NB4 (cell line): ENCODE data around the gene GNG7.
A peak's percentile ranks its signal among the peaks of the same experiment; 100 is the strongest.
"Not testable (repeated sequence)": the region's sequence is repeated elsewhere in the genome, so short reads cannot be mapped to it uniquely, and the experiment has no call there.

Experiments
- DNase-seq: peaks from one replicate; pipeline ENCODE4 v3.0.0; 2010; ENCODE audit warnings: low read depth
- H3K4me3 ChIP-seq: one replicate; pipeline ENCODE4 v1.5.1; 2011; ENCODE audit warnings: mild to moderate bottlenecking, low read depth, low read length, moderate library complexity
- CTCF ChIP-seq: IDR thresholded peaks from one replicate; pipeline ENCODE4 v1.5.1; 2012; ENCODE audit warnings: low read depth, low read length
- MAX ChIP-seq: IDR thresholded peaks from 2 replicates; pipeline ENCODE4 v1.6.1; 2011; ENCODE audit warnings: low read depth, low read length
- MYC ChIP-seq: IDR thresholded peaks from 2 replicates; pipeline ENCODE4 v1.6.1; 2011; ENCODE audit warnings: low read depth, low read length
- POLR2A ChIP-seq: IDR thresholded peaks from 2 replicates; pipeline ENCODE4 v1.6.1; 2011; ENCODE audit warnings: mild to moderate bottlenecking; ENCODE audit not compliant: insufficient read length; ENCODE audit errors: extremely low read depth

GNG7 gene

GRCh38 chr19:2512523-2513431 lies 189.7 kb downstream of the GNG7 start:
- TF ChIP-seq MAX, result no peak
- TF ChIP-seq POLR2A, result no peak
- no peak for DNase-seq
- H3K4me3 ChIP-seq, result no peak overlapping the region

GRCh38 chr19:2511991-2512390 lies 190.5 kb downstream of the GNG7 start:
- no peak for DNase-seq
- TF ChIP-seq MYC, result no peak
- TF ChIP-seq MAX, result no peak
- TF ChIP-seq POLR2A, result no peak
- TF ChIP-seq CTCF, result no peak
- H3K4me3 ChIP-seq, result no peak overlapping the region

GRCh38 chr19:2511570-2511969 lies 190.9 kb downstream of the GNG7 start:
- no peak for TF ChIP-seq CTCF
- no peak for TF ChIP-seq MYC
- TF ChIP-seq POLR2A, result no peak
- no peak for TF ChIP-seq MAX
- no peak for DNase-seq
- H3K4me3 ChIP-seq, result no peak overlapping the region

GRCh38 chr19:2509096-2509495 lies 193.4 kb downstream of the GNG7 start:
- H3K4me3 ChIP-seq, result no peak overlapping the region
- TF ChIP-seq MAX (no peak), CTCF (no peak)
- no peak for DNase-seq

GRCh38 chr19:2507109-2507508 lies 195.4 kb downstream of the GNG7 start:
- no peak overlapping the region for H3K4me3 ChIP-seq
- DNase-seq, result peak; percentile 59
- TF ChIP-seq CTCF (no peak), POLR2A (no peak)

- not testable (repeated sequence) for H3K4me3 ChIP-seq, DNase-seq
Measured at GRCh38 chr19:2506656-2507055, 195.8 kb downstream of the GNG7 start.

GRCh38 chr19:2503521-2504109 lies 198.9 kb downstream of the GNG7 start:
- TF ChIP-seq POLR2A (no peak), CTCF (no peak), MYC (no peak), MAX (no peak)
- H3K4me3 ChIP-seq, result no peak overlapping the region
- DNase-seq, result peak; percentile 63
